GM23338 (cell line): ENCODE results near the gene CHMP4A. TPM values are rescaled to one million over a fixed set of nuclear protein-coding genes. Genes with fewer than 3 reads are reported as not detected.
"Not testable (repeated sequence)": the region's sequence is repeated elsewhere in the genome, so short reads cannot be mapped to it uniquely, and the experiment has no call there.

Source experiments
- ATAC-seq: fragments of 200-7000 bp; cut with Tn5 transposase; 3 replicates; pipeline ENCODE4 v1.9.1; 2020
- DNase-seq: peaks from one replicate; pipeline ENCODE4 v3.0.0-alpha.2; 2015; ENCODE audit warnings: low spot score
- H2AFZ ChIP-seq: fragments of 200-600 bp; sonication (generic); 2 replicates; pipeline ENCODE4 v1.8.0; 2016; ENCODE audit warnings: antibody characterized with exemption, mild to moderate bottlenecking, moderate library complexity
- H3F3A ChIP-seq: fragments of 200-600 bp; sonication (generic); replicated peaks from 2 replicates; pipeline ENCODE4 v1.8.0; 2017; ENCODE audit warnings: antibody characterized with exemption, mixed run types, low read depth
- H3K27ac ChIP-seq: fragments of 200-600 bp; sonication (generic); 2 replicates; pipeline ENCODE4 v1.6.1; 2016; ENCODE audit warnings: low read depth
- H3K27me3 ChIP-seq: fragments of 200-600 bp; sonication (generic); 2 replicates; pipeline ENCODE4 v1.8.0; 2016; ENCODE audit warnings: mild to moderate bottlenecking, mixed run types, moderate library complexity; ENCODE audit not compliant: insufficient read depth
- H3K36me3 ChIP-seq: fragments of 200-600 bp; sonication (generic); 2 replicates; pipeline ENCODE4 v1.8.0; 2016; ENCODE audit warnings: mild to moderate bottlenecking; ENCODE audit not compliant: insufficient read depth
- H3K4me1 ChIP-seq: fragments of 200-600 bp; sonication (generic); 2 replicates; pipeline ENCODE4 v1.8.0; 2016; ENCODE audit warnings: mild to moderate bottlenecking, moderate library complexity; ENCODE audit not compliant: insufficient read depth
- H3K4me2 ChIP-seq: fragments of 200-600 bp; sonication (generic); 2 replicates; pipeline ENCODE4 v1.7.1; 2017; ENCODE audit warnings: mixed run types
- H3K4me3 ChIP-seq: fragments of 200-600 bp; sonication (generic); 2 replicates; pipeline ENCODE4 v1.6.1; 2016; ENCODE audit warnings: mixed run types
- H3K79me2 ChIP-seq: fragments of 200-600 bp; sonication (generic); replicated peaks from 2 replicates; pipeline ENCODE4 v1.8.0; 2017; ENCODE audit warnings: mild to moderate bottlenecking; ENCODE audit not compliant: insufficient read depth
- H3K9me2 ChIP-seq: fragments of 200-600 bp; sonication (generic); 2 replicates; pipeline ENCODE4 v1.8.0; 2017; ENCODE audit not compliant: insufficient read depth
- H4K20me1 ChIP-seq: fragments of 200-600 bp; sonication (generic); replicated peaks from 2 replicates; pipeline ENCODE4 v1.8.0; 2017; ENCODE audit warnings: mild to moderate bottlenecking; ENCODE audit not compliant: insufficient read depth
- H3K27ac Mint-ChIP-seq: 2 replicates; pipeline ENCODE4 v1.8.0; 2020; ENCODE audit warnings: inconsistent platforms, mild to moderate bottlenecking, moderate library complexity, mixed read lengths
- H3K27me3 Mint-ChIP-seq: 3 replicates; pipeline ENCODE4 v1.8.0; 2022; ENCODE audit warnings: low read depth, mild to moderate bottlenecking, moderate library complexity, mixed read lengths, inconsistent platforms; ENCODE audit not compliant: insufficient read depth, poor library complexity
- H3K36me3 Mint-ChIP-seq: 3 replicates; pipeline ENCODE4 v1.8.0; 2021; ENCODE audit warnings: low read depth, mild to moderate bottlenecking, inconsistent platforms, moderate library complexity, mixed read lengths
- H3K4me1 Mint-ChIP-seq: 3 replicates; pipeline ENCODE4 v1.8.0; 2020; ENCODE audit warnings: mild to moderate bottlenecking, inconsistent platforms, mixed read lengths
- H3K4me3 Mint-ChIP-seq: 3 replicates; pipeline ENCODE4 v1.8.0; 2021; ENCODE audit warnings: moderate library complexity, mild to moderate bottlenecking, inconsistent platforms, mixed read lengths
- H3K9me3 Mint-ChIP-seq: 3 replicates; pipeline ENCODE4 v1.8.0; 2020; ENCODE audit warnings: moderate library complexity, mild to moderate bottlenecking, inconsistent platforms, mixed read lengths
- STAT1 ChIP-seq: IDR thresholded peaks from one replicate; pipeline ENCODE4 v1.6.1; 2016; ENCODE audit warnings: antibody characterized with exemption; ENCODE audit not compliant: unreplicated experiment
- polyA plus RNA-seq: library from polyadenylated mRNA; unstranded; fragments of >200 nt; fragmentation: Nextera tagmentation; extraction: Ambion mirVana; gene quantifications from 2 replicates; pipeline ENCODE4 v1.2.1, GENCODE V29; 2016
- total RNA-seq: library from RNA; depleted of rRNA; stranded (reverse); fragments of >200 nt; shearing (Covaris generic); gene quantifications from 2 replicates; pipeline ENCODE4 v1.2.3, GENCODE V29; 2014

The CHMP4A gene
- total and polyA plus RNA-seq, 2 experiments from 2014 or later, result 19.3 to 36.9 TPM

DNA sequence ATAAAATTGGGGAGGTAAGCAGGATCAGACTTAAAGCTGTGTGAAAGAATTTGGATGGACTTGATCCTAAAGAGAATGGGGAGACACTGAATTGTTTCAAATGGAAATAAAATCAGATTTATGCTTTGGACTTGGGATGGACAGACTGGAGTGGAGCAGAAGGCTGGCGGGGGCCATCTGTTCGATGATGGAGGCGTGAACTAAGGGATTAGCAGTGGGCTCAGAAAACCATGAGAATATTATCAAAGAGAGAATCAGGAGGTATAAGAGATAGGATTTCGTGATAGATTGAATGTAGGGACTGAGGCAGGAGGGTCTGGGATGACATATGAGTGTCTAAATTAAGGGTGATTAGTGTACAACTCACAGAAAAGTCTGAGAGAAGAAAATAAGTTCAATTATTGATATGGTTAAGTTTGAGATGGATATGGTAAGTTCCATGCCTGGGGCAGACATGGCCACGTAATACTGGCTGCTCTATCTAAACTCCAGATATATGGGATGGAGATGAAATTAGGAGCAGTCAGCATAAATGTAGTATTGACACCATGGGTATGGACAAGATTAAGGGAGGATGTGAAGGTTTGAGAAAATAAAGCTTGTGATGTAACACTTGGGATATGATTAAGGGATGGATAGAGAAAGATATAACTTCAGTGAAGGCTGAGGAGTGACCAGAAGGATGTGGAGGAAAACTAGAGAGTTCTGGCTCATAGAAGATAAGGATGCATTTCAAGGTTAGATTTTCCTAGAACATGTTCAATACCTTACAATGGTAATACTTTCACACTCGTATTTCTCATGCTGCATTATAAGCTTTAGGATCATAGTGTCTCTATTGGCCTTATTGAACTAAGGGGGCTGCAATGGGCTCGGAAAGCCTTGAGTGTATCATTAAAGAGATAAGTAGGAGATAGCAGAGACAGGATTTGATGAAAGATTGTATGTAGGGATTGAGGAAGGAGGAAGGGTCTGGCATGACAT lies 8.8 kb downstream of the CHMP4A start:
- DNase-seq, result no peak
- H3K9me2 ChIP-seq, result no peaks in the 10 kb centered on the region
- H3K4me1 ChIP-seq, result peaks cover 10% of the 10 kb centered on the region; the same call in 1 of the 2 replicates
- Mint-ChIP-seq H3K36me3 (peaks cover 84% of the 10 kb centered on the region), H3K9me3 (peaks cover 29% of the 10 kb centered on the region), H3K27me3 (peaks cover 16% of the 10 kb centered on the region), H3K4me3 (no peak overlapping the region; the same call in 2 of the 3 replicates), H3K4me1 (peaks cover 25% of the 10 kb centered on the region), H3K27ac (peak overlapping the region; percentile 54; the same call in 1 of the 2 replicates)
- no peak overlapping the region for H2AFZ ChIP-seq
- H3K27me3 ChIP-seq, result no peaks in the 10 kb centered on the region
- H3K36me3 ChIP-seq, result peaks cover 17% of the 10 kb centered on the region
- H4K20me1 ChIP-seq, result no peaks in the 10 kb centered on the region; the same call in 1 of the 2 replicates
- H3K4me2 ChIP-seq, result no peak overlapping the region
- H3F3A ChIP-seq, result peaks cover 3% of the 10 kb centered on the region
- TF ChIP-seq STAT1, result no peak
- no peak for ATAC-seq
- no peak overlapping the region for H3K4me3 ChIP-seq
- H3K27ac ChIP-seq, result no peak overlapping the region
- 0 out of 2 replicates have a peak, but pooled peaks cover 4% of the 10 kb centered on the region for H3K79me2 ChIP-seq

DNA sequence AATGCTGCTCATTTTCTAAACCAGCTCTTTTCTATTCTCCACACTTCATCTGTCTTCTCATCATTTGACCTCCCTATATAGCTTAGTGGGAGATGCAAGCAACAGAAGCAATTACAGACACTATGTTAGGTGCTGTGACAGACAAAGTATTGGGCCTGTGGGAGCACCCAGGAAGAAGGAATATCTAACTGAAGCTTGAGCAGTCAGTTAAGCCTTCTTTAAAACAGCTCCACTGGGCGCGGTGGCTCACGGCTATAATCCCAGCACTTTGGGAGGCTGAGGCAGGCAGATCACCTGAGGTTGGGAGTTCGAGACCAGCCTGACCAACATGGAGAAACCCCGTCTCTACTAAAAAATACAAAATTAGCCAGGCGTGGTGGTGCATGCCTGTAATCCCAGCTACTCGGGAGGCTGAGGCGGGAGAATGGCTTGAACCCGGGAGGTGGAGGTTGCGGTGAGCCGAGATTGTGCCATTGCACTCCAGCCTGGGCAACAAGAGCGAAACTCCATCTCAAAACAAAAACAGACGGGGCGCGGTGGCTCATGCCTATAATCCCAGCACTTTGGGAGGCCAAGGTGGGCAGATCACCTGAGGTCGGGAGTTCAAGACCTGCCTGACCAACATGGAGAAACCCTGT lies 9.9 kb downstream of the CHMP4A start:
- Mint-ChIP-seq H3K9me3 (peaks cover 35% of the 10 kb centered on the region), H3K27ac (peak overlapping the region; percentile 80), H3K4me1 (peaks cover 33% of the 10 kb centered on the region), H3K4me3 (peak overlapping the region; percentile 56), H3K27me3 (peaks cover 16% of the 10 kb centered on the region), H3K36me3 (peaks cover 88% of the 10 kb centered on the region)
- Histone ChIP-seq H3K27ac (peak overlapping the region; percentile 73), H3K4me2 (0 out of 2 replicates have a peak overlapping the region, but pooled peaks have one; percentile 9), H3K36me3 (peaks cover 14% of the 10 kb centered on the region; the same call in 1 of the 2 replicates)
- H3K4me3 ChIP-seq, H3F3A ChIP-seq, H4K20me1 ChIP-seq, H3K79me2 ChIP-seq, ATAC-seq, H3K9me2 ChIP-seq, DNase-seq, H3K4me1 ChIP-seq, H2AFZ ChIP-seq, H3K27me3 ChIP-seq: not testable (repeated sequence)

DNA sequence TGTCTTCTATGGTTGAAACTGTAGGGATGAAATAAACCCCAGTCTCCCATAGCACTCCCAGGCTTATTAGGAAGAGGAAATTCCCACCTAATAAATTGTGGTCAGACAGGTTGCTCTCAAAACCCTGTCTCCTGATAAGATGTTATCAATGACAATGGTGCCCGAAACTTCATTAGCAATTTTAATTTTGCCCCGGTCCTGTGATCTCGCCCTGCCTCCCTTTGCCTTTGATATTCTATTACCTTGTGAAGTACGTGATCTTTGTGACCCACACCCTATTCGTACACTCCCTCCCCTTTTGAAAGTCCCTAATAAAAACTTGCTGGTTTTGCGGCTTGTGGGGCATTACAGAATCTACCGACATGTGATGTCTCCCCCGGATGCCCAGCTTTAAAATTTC lies 10.8 kb downstream of the CHMP4A start:
- peak overlapping the region; percentile 41 for H3K4me3 ChIP-seq
- 0 out of 2 replicates have a peak, but pooled peaks cover 11% of the 10 kb centered on the region for H3K36me3 ChIP-seq
- H3F3A ChIP-seq, H2AFZ ChIP-seq, H3K4me1 ChIP-seq, H3K79me2 ChIP-seq, H3K9me2 ChIP-seq, H4K20me1 ChIP-seq, H3K27me3 ChIP-seq: not testable (repeated sequence)
- H3K4me3 Mint-ChIP-seq, result peak overlapping the region; percentile 56
- H3K27me3 Mint-ChIP-seq, result peaks cover 16% of the 10 kb centered on the region
- peak; percentile 46 for DNase-seq
- H3K27ac Mint-ChIP-seq, result peak overlapping the region; percentile 80
- H3K27ac ChIP-seq, result peak overlapping the region; percentile 86
- peaks cover 84% of the 10 kb centered on the region for H3K36me3 Mint-ChIP-seq
- H3K9me3 Mint-ChIP-seq, result peaks cover 35% of the 10 kb centered on the region
- peak; percentile 30 for ATAC-seq
- peak overlapping the region; percentile 27; the same call in 1 of the 2 replicates for H3K4me2 ChIP-seq
- H3K4me1 Mint-ChIP-seq, result peaks cover 33% of the 10 kb centered on the region
